Endometrium (tissue), 2 donors: ENCODE data around the gene ITIH4.
"Not testable (repeated sequence)": the region's sequence is repeated elsewhere in the genome, so short reads cannot be mapped to it uniquely, and the experiment has no call there.

Experiments used
- FAIRE-seq: peaks from 2 replicates; lab custom pipeline; 2012; peaks lifted over from hg19 to GRCh38; lab: Jason Lieb, UNC
- donor health status: control.
- donor health status: control.

The ITIH4 gene

GRCh38 chr3:52783211-52783555, 47.3 kb downstream of the ITIH4 start:
- FAIRE-seq: no peak

- FAIRE-seq: no peak
Observed at GRCh38 chr3:52782412-52783210, 47.9 kb downstream of the ITIH4 start.

GRCh38 chr3:52781741-52782140, 48.7 kb downstream of the ITIH4 start:
- FAIRE-seq: no peak

GRCh38 chr3:52779837-52780585, 50.5 kb downstream of the ITIH4 start:
- no peak for FAIRE-seq

- no peak for FAIRE-seq
Observed at GRCh38 chr3:52779011-52779836, 51.2 kb downstream of the ITIH4 start.

GRCh38 chr3:52777959-52778805, 52.3 kb downstream of the ITIH4 start:
- no peak for FAIRE-seq

- FAIRE-seq: no peak
Observed at GRCh38 chr3:52777127-52777958, 53.1 kb downstream of the ITIH4 start, which contains the start of gene ITIH1. TSS of gene ITIH1 (plus strand) at chr3:52777599. CDS start at chr3:52777616, 17 bp downstream.

GRCh38 chr3:52776486-52776885, 54.0 kb downstream of the ITIH4 start:
- FAIRE-seq: not testable (repeated sequence)

GRCh38 chr3:52775877-52776276, 54.6 kb downstream of the ITIH4 start:
- no peak for FAIRE-seq

GRCh38 chr3:52774901-52775864, 55.3 kb downstream of the ITIH4 start:
- no peak for FAIRE-seq

- FAIRE-seq: no peak
Observed at GRCh38 chr3:52774066-52774713, 56.3 kb downstream of the ITIH4 start.

- FAIRE-seq: no peak
Observed at GRCh38 chr3:52773361-52774065, 57.0 kb downstream of the ITIH4 start.

GRCh38 chr3:52771702-52772101, 58.8 kb downstream of the ITIH4 start:
- FAIRE-seq: no peak

- FAIRE-seq: no peak
Observed at GRCh38 chr3:52771334-52771681, 59.2 kb downstream of the ITIH4 start.

GRCh38 chr3:52770496-52771333, 59.8 kb downstream of the ITIH4 start, which contains the start of gene NEK4:
TSS of gene NEK4 (minus strand) at chr3:52770940. CDS start at chr3:52770746, 194 bp downstream.
- no peak for FAIRE-seq

GRCh38 chr3:52769786-52770455, 60.6 kb downstream of the ITIH4 start:
- FAIRE-seq: no peak

- FAIRE-seq: no peak
Observed at GRCh38 chr3:52763466-52763865, 67.0 kb downstream of the ITIH4 start.
